NOMO-1 treated with DMSO at 0.1 percent for 48 hours (cell line): ENCODE data around the gene PSMB11.

Experiments
- DNase-seq: peaks from one replicate; lab custom pipeline; 2025; ENCODE audit not compliant: unreplicated experiment; lab: John Stamatoyannopoulos, UW

The PSMB11 gene

GRCh38 chr14:23057757-23058653 lies 16.0 kb downstream of the PSMB11 start:
- DNase-seq: no peak

- no peak for DNase-seq
These were observed 16.9 kb downstream of the PSMB11 start for GRCh38 chr14:23058654-23059504.

DNA sequence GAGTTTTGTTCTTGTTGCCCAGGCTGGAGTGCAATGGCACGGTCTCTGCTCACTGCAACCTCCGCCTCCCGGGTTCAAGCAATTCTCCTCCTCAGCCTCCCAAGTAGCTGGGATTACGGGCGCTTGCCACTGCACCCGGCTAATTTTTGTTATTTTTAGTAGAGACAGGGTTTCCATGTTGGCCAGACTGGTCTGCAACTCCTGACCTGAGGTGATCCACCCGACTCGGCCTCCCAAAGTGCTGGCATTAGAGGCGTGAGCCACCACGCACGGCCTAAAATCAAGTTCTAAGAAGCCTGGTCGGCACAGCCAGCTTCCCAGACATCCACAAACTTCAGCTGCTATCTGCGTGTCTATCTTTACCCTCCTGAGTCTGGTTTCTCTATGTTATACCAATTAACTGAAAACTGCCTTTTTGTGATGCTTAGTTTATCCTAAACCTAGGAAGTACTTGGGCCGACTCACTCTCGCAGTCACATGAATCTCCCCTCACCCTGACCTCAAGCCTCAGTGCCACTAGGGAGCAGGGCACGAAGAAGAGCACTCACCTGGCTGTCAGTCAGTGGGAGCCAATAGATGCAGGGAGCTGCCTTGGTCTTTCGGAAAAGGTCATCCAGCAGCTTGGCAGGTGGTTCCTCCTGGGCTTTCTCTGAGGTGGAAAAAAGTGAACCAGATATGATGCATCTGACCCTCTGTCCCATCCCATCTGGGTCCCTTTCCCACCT lies 18.7 kb downstream of the PSMB11 start:
- DNase-seq: no peak

- no peak for DNase-seq
These were observed 20.0 kb downstream of the PSMB11 start for GRCh38 chr14:23062002-23062401.

DNA sequence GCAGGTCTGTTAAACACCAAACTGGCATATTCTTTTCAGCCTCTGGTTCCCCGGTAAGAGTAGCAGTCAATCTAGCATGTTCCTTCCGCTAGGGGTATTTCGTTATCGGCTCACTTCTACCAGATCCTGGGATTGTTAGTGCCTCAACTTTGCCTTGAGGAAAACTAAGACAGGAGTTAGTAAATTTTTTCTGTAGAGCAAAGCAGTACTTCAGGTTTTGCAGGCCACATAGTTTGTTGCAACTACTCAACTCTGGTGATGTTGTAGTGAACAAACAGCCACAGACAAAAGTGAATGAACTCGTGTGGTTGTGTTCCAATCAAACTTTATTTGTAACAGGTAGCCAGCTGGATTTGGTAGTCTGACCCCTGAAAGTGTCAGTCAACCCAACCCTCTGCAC lies 21.6 kb downstream of the PSMB11 start:
- no peak for DNase-seq

DNA sequence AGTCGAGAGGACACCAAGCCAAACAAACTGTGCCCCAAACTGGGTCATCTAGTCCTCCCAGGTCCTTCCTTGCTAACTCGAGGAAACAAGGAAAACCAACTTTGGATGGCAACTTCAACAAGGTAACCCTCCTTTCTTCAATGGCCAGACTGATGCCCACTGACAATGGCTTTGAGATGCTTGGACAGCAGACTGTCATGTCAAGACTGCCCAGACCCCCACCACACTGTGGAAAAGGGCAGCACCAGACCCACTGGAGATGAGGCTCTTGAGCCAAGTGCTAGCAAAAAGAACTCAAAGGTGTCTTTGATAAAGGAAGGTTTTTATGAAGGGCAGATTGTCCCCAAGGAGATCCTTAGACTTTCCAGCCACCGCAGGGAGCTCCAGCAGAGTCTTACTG lies 24.4 kb downstream of the PSMB11 start:
- no peak for DNase-seq

DNA sequence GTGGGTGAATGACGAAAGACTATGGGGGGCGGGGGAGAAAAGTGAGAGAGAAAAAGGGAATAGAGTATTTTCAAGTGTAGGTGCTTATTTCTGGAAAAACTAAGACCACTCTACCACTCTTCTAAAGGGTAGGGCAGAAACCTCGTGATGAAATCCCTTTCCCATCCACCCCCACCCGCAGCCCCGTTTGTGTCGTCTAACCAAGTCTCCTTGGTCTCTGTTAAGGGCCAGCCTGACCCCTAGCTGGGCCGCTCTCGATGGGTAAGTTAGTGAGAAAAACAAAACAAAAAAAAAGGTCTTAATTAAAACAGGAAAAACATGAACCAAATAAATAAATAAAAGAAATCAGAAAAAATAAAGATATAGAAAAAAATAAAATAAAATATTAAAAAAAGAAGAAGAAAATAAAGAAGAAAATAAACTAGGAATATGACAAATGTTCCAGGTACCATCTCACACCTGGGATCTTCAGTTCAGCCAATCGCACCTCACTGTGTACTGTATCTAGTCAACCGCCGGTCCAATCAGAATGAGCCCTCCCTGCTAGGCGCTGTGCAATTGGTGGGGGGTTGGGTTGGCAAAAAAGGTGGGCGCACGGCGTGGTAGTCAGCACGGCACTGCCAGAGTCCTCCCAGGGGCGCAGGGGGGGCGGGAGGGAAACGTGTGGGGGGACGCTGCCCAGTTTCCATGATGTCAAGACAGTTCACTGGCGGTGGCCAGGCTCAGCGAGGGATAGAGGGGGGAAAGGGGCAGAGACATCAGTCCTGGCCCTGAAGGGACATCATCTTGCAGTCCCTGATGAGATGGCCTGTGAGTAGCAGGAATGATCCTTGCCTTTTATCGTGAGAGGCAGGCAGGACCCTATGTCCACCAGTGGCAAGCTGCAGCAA lies 25.1 kb downstream of the PSMB11 start:
- no peak for DNase-seq

DNA sequence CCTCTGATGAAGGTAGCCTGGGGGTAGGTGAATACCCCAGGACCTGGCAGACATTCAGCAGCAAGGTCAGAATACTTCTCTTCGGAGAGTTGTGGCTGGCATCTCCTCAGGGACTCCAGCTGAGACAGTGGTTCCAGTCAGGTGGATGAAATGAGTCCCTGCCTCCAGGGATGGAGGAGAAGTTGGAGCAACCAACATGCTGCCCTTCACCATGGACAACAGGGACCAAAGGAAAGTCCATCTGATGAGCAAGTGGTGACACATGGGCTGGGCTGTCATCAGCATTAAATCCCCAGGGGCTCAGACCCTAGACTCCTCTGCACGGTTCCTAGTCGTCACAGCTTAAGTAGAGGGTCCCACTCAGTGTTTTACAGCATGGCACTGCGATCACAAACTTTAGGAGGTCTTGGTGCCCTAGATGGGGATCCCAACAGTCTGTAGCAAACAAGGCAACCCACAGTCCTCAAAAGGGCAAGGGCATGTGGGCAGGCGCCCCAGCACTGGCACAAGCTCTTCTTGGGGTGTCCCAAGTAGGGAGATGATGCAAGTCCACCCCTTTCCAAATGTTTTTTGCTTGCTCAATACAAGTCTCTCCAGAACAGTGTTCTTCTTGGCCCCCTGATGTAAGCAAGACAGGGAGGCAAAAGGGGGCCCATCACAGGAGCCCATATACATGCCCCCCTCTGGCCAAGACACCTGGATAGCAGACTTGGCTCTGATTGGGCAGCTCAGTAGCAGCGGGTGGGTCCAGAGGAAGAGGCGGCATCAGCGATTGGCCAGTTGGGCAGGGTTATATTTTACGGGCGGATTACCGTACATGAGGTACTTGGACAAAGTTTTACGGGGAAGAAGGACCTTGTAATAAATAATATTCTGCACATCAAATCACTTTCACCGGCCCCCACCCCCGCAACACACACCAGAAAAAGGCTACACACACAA lies 26.1 kb downstream of the PSMB11 start:
- no peak for DNase-seq

- DNase-seq: no peak
These were observed 26.9 kb downstream of the PSMB11 start for GRCh38 chr14:23068789-23069412.

- no peak for DNase-seq
These were observed 27.4 kb downstream of the PSMB11 start for GRCh38 chr14:23069413-23069806.

- no peak for DNase-seq
These were observed 28.5 kb downstream of the PSMB11 start for GRCh38 chr14:23070262-23071129.

GRCh38 chr14:23071244-23071920 lies 29.4 kb downstream of the PSMB11 start:
- DNase-seq: no peak

DNA sequence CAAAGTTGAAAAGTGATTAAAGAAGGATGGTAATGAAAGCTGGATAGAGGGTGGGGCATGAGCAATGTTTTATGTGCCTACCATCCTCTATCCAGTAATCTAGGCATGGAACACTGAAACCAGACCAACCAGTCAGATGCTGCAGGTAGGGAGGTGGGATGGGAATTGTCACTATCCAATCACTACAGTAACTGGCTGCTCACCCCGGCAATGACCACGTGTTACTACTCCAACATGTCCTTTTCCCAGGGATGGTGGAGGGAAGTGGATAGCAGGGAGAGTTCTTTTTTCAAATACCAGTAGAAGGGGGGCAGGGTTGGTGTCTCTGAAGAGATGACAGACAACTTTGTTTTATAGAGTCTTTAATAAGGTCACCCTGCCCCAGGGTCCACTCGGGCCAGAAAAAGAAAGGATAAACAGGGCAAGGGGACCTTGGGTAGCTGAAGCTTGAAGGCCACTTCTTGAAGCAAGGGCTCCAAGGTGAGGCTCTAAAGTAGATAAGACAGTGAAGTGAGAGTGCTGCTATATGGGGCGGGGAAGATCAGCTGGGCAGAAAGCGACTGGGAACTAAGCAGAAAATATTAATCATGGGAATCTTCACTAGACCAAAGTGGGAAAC lies 30.0 kb downstream of the PSMB11 start:
- no peak for DNase-seq

- no peak for DNase-seq
These were observed 32.9 kb downstream of the PSMB11 start for GRCh38 chr14:23074906-23075305.

DNA sequence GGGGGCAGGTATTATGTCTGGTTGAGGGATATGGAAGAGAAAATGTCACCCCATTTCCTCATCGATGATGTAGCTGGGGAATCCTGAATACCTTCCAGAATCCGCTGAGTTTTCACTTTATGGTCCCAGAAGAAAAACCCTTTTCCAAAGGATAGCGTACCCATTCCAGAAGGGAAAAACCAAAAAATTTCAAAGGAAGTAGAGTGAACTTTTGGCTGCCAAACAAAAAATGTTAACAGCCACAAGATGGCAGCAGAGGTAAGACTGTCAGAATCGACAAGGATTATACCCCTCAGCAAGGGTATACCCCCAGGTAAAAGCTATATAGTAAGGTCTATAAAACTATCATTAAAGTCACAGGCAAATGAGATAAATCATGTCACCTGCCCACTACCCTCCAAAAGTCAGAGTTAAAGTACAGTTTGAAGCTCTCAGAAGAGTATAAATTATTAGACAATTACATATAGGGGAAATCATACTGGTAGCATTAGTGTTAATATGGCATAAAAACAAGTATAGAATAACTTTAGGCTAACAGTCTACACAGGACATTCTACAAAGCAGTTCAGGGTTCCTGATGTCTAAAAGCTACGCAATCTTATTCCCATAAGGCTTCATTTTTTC lies 34.9 kb downstream of the PSMB11 start:
- DNase-seq: no peak

GRCh38 chr14:23077962-23078361 lies 36.0 kb downstream of the PSMB11 start:
- DNase-seq: no peak
